K562 (cell line): ENCODE measurements around the gene WDR45B. TPM values are rescaled to one million over a fixed set of nuclear protein-coding genes. Genes with fewer than 3 reads are reported as not detected.

Experiments
- ATAC-seq: fragments of 200-7000 bp; cut with Tn5 transposase; 3 replicates; pipeline ENCODE4 v1.9.1; 2020; ENCODE audit warnings: moderate library complexity
- BruUV-seq: library from RNA; stranded (reverse); fragments of 400-500 nt; replicated peaks from 2 replicates; lab custom pipeline; 2021; lab: Mats Ljungman, UMichigan
- CTCF ChIA-PET: fragments of 300-600 bp; formaldehyde crosslinking; extraction: SDS; loops from one replicate; lab custom pipeline; 2021; ENCODE audit warnings: low intra/inter-chr PET ratio; lab: Yijun Ruan, JAX
- POLR2A ChIA-PET: fragments of 300-600, 350-650 bp; sonication (Branson Sonifier 250); formaldehyde crosslinking; extraction: SDS; loops from one replicate; lab custom pipeline; 2021; ENCODE audit warnings: antibody characterized with exemption, inconsistent platforms; lab: Yijun Ruan, JAX
- DNase-seq, 4 experiments: peaks; one replicate each; pipeline versions ENCODE4 v3.0.0 to v3.0.0-alpha.2; 2011 to 2018; ENCODE audit warnings: low spot score in 3 of 4, mixed read lengths in 3 of 4; ENCODE audit errors: extremely low read depth in 1 of 4
- FAIRE-seq: peaks from 2 replicates; lab custom pipeline; 2011; peaks lifted over from hg19 to GRCh38; lab: Jason Lieb, UNC
- H2AFZ ChIP-seq: 2 replicates; pipeline ENCODE4 v1.6.0; 2011; ENCODE audit warnings: low read depth, low read length, control low read depth, inconsistent platforms
- H3K27ac ChIP-seq: fragments of 200-600 bp; 3 replicates; pipeline ENCODE4 v1.8.0; 2011; ENCODE audit warnings: low read depth, mild to moderate bottlenecking, control low read depth, inconsistent platforms, low read length, moderate library complexity, mixed read lengths; ENCODE audit errors: extremely low read depth
- H3K27me3 ChIP-seq, 2 experiments: fragments of 300-600 bp in 1 of 2; 2 replicates in 1 of 2; 3 replicates in 1 of 2; pipeline versions ENCODE4 v1.6.0 to v1.8.0; 2011; ENCODE audit warnings: inconsistent platforms in 2 of 2, low read length in 2 of 2, mild to moderate bottlenecking in 1 of 2, mixed read lengths in 1 of 2, moderate library complexity in 1 of 2; ENCODE audit not compliant: control insufficient read depth in 2 of 2, insufficient read depth in 2 of 2
- H3K36me3 ChIP-seq: fragments of 300-600 bp; 3 replicates; pipeline ENCODE4 v1.8.0; 2011; ENCODE audit warnings: mild to moderate bottlenecking, low read length, inconsistent platforms; ENCODE audit not compliant: control insufficient read depth, insufficient read depth
- H3K4me1 ChIP-seq, 2 experiments: fragments of 200-600 bp in 1 of 2; replicated peaks in 1 of 2; 2 replicates in 1 of 2; 3 replicates in 1 of 2; pipeline versions ENCODE4 v1.5.1 to v1.8.0; 2011; ENCODE audit warnings: inconsistent platforms in 2 of 2, low read length in 2 of 2, mild to moderate bottlenecking in 1 of 2, mixed read lengths in 1 of 2, moderate library complexity in 1 of 2; ENCODE audit not compliant: control insufficient read depth in 2 of 2, insufficient read depth in 2 of 2
- H3K4me2 ChIP-seq: 2 replicates; pipeline ENCODE4 v1.6.1; 2011; ENCODE audit warnings: low read length, control low read depth, inconsistent platforms, mixed read lengths; ENCODE audit not compliant: insufficient read depth
- H3K4me3 ChIP-seq: fragments of 200-600 bp; sonication (generic), shearing (Covaris generic); 2 replicates; pipeline ENCODE4 v1.5.1; 2016; ENCODE audit warnings: control low read depth, inconsistent platforms
- H3K79me2 ChIP-seq: fragments of 200-600 bp; 3 replicates; pipeline ENCODE4 v1.8.0; 2011; ENCODE audit warnings: low read length, inconsistent platforms; ENCODE audit not compliant: control insufficient read depth, insufficient read depth
- H3K9ac ChIP-seq, 2 experiments: 2 replicates each; pipeline versions ENCODE4 v1.6.0 to v1.6.1; 2011; ENCODE audit warnings: low read depth in 2 of 2, low read length in 2 of 2, control low read depth in 1 of 2, inconsistent platforms in 1 of 2, mild to moderate bottlenecking in 1 of 2, mixed read lengths in 1 of 2; ENCODE audit not compliant: insufficient read depth in 1 of 2
- H3K9me1 ChIP-seq: one replicate; pipeline ENCODE4 v1.6.0; 2011; ENCODE audit warnings: inconsistent platforms, mild to moderate bottlenecking, low read length, moderate library complexity; ENCODE audit not compliant: control insufficient read depth, insufficient read depth
- H3K9me3 ChIP-seq: replicated peaks from 2 replicates; pipeline ENCODE4 v1.5.1; 2011; ENCODE audit warnings: low read depth, low read length, inconsistent platforms; ENCODE audit not compliant: control insufficient read depth, insufficient read depth
- H4K20me1 ChIP-seq: replicated peaks from 2 replicates; pipeline ENCODE4 v1.6.1; 2011; ENCODE audit warnings: low read length, inconsistent platforms, mixed read lengths; ENCODE audit not compliant: control insufficient read depth, insufficient read depth
- FOS ChIP-seq: IDR thresholded peaks from 3 replicates; pipeline ENCODE4 v1.6.1; 2011; ENCODE audit not compliant: insufficient read length; ENCODE audit errors: extremely low read depth
- HOXB6 ChIP-seq: fragments of 250-450 bp; sonication (Bioruptor Pico); IDR thresholded peaks from 2 replicates; pipeline ENCODE4 v1.5.1; 2022; ENCODE audit warnings: mild to moderate bottlenecking, borderline replicate concordance
- MYNN ChIP-seq, 2 experiments: sonication (generic); formaldehyde crosslinking in 1 of 2; IDR thresholded peaks; 2 replicates each; pipeline versions ENCODE4 v1.5.0 to v1.6.1; 2016 to 2020; ENCODE audit warnings: antibody characterized with exemption in 1 of 2, missing genetic modification reagents in 1 of 2
- POLR2AphosphoS5 ChIP-seq: IDR thresholded peaks from 2 replicates; pipeline ENCODE4 v1.6.1; 2011; ENCODE audit warnings: mild to moderate bottlenecking, low read depth, low read length, moderate library complexity; ENCODE audit not compliant: control insufficient read depth, insufficient read depth
- POLR2H ChIP-seq: IDR thresholded peaks from 2 replicates; pipeline ENCODE4 v1.6.1; 2016; ENCODE audit warnings: missing genetic modification characterization, low read depth, mild to moderate bottlenecking, control low read depth, missing compliant biosample characterization, moderate library complexity
- TAF1 ChIP-seq: IDR thresholded peaks from 2 replicates; pipeline ENCODE4 v1.6.1; 2011; ENCODE audit warnings: mild to moderate bottlenecking, low read length, moderate library complexity; ENCODE audit not compliant: insufficient read depth, control insufficient read depth, severe bottlenecking; ENCODE audit errors: extremely low read depth
- ZC3H8 ChIP-seq: fragments of 450-650 bp; IDR thresholded peaks from 2 replicates; pipeline ENCODE4 v1.6.1; 2017
- ZNF184 ChIP-seq: sonication (generic); formaldehyde crosslinking; IDR thresholded peaks from 2 replicates; pipeline ENCODE4 v1.5.0; 2020; ENCODE audit warnings: missing genetic modification reagents
- ZNF316 ChIP-seq: fragments of 450-650 bp; IDR thresholded peaks from 2 replicates; pipeline ENCODE4 v1.6.1; 2016
- ZNF830 ChIP-seq: fragments of 250-450 bp; sonication (Bioruptor Pico); IDR thresholded peaks from 2 replicates; pipeline ENCODE4 v1.5.0; 2021; ENCODE audit warnings: mild to moderate bottlenecking
- WGBS: fragments of 100-300 bp; shearing (Covaris generic); methylation state at CpG from one replicate; pipeline ENCODE4 v1.1.6; 2016; ENCODE audit warnings: low coverage, mixed read lengths; ENCODE audit not compliant: insufficient coverage; ENCODE audit errors: missing lambda C conversion rate; 5-methylcytosine and 5-hydroxymethylcytosine counted together
- in situ Hi-C: fragments of 300-500 bp; cut with MboI; formaldehyde crosslinking; loops from 4 replicates; pipeline ENCODE4 v1.15.0; 2018; ENCODE audit warnings: inconsistent platforms, mixed read lengths
- intact Hi-C: fragments of 100-400 bp; cut with micrococcal nuclease; formaldehyde crosslinking; loops from 2 replicates; pipeline ENCODE4 v1.14.2; 2022
- polyA plus RNA-seq, 8 experiments: library from polyadenylated mRNA; depleted of rRNA in 4 of 8; stranded (reverse) in 5 of 8; unstranded in 3 of 8; fragments of >200 nt; fragmentation: Nextera tagmentation in 2 of 8; fragmentation: Illumina TruSeq in 1 of 8; extraction: Ambion mirVana in 2 of 8; extraction: Trizol in 1 of 8; gene quantifications; 2 replicates each; pipeline versions ENCODE4 v1.2.1 to v1.2.3, GENCODE V29; 2011 to 2014; ENCODE audit warnings: inconsistent platforms in 1 of 8, missing spikeins in 1 of 8
- total RNA-seq, 7 experiments: library from RNA; depleted of rRNA in 6 of 7; stranded (reverse); fragments of >200 nt in 6 of 7; fragmentation: Illumina TruSeq in 2 of 7; extraction: Trizol in 2 of 7; gene quantifications; 2 replicates each; pipeline versions ENCODE4 v1.2.1 to v1.2.3, GENCODE V29; 2011 to 2021; ENCODE audit warnings: low replicate concordance in 1 of 7
- TF ChIP-seq, protein P1 (sequence below): fragments of 450-650 bp; conservative IDR thresholded peaks from 2 replicates; pipeline ENCODE4 v1.6.1; 2016; ENCODE audit warnings: missing genetic modification characterization, low read depth, mild to moderate bottlenecking, control low read depth, missing compliant biosample characterization
- TF ChIP-seq, protein P2 (sequence below): sonication (generic); formaldehyde crosslinking; IDR thresholded peaks from 2 replicates; pipeline ENCODE4 v1.4.0; 2020; ENCODE audit warnings: mild to moderate bottlenecking, missing genetic modification reagents
- TF ChIP-seq, protein P3 (sequence below): conservative IDR thresholded peaks from 2 replicates; pipeline ENCODE4 v1.6.1; 2011; ENCODE audit warnings: low read depth, mild to moderate bottlenecking, low read length; ENCODE audit not compliant: control insufficient read depth
- TF ChIP-seq, protein P4 (sequence below), 2 experiments: fragments of 450-650 bp; IDR thresholded peaks; 2 replicates each; pipeline ENCODE4 v1.6.1; 2016
- TF ChIP-seq, protein P5 (sequence below), 3 experiments: fragments of 200-800 bp in 1 of 3; sonication (Bioruptor generic) in 1 of 3; sonication (generic) in 1 of 3; formaldehyde crosslinking in 1 of 3; IDR thresholded peaks; 2 replicates each; pipeline versions ENCODE4 v1.6.1 to v1.8.0; 2016 to 2022; ENCODE audit warnings: mild to moderate bottlenecking in 2 of 3, missing compliant biosample characterization in 2 of 3, missing genetic modification characterization in 2 of 3, missing genetic modification reagents in 1 of 3

The WDR45B gene
- total and polyA plus RNA-seq, 9 of the 15 experiments (the other 6 are each of a cell fraction or from before 2014, with no cell fraction given), result 0.72 to 74.4 (median 35.9) TPM

DNA sequence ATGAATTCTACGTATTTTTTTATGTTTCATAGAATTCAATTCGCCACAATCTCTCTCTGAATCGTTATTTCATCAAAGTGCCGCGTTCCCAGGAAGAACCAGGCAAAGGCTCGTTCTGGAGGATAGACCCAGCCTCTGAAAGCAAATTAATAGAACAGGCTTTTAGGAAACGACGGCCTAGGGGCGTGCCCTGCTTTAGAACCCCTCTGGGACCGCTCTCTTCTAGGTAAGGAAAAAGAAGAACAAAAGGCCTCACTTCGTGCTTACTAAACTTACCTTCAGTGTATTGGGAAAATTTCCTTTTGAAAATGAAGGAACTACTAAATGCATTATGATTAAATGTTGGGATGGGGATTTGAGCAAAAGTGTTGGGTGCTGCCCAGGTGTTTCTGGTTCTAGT lies 65.5 kb downstream of the WDR45B start:
- Histone ChIP-seq H4K20me1 (no peaks in the 10 kb centered on the region), H3K79me2 (peaks cover 27% of the 10 kb centered on the region), H3K27ac (no peak overlapping the region), H3K9me1 (no peaks in the 10 kb centered on the region), H3K9ac (no peak overlapping the region), H3K27me3 (no peaks in the 10 kb centered on the region), H3K4me2 (no peak overlapping the region), H3K36me3 (peaks cover 76% of the 10 kb centered on the region; the same call in 2 of the 3 replicates), H3K9me3 (no peaks in the 10 kb centered on the region), H2AFZ (no peak overlapping the region), H3K4me1 (peaks cover 0 to 10% of the 10 kb centered on the region in 2 experiments; a peak in 1 of 5 replicates), H3K4me3 (no peak overlapping the region)
- ATAC-seq, result no peak
- CTCF ChIA-PET, result no interaction called here
- FAIRE-seq, result no peak
- DNase-seq, result no peak
- no TSS peak for BruUV-seq
- POLR2A ChIA-PET, result no interaction called here
- 93% methylated on average over 11 of the region's 11 CpGs for WGBS
- in situ Hi-C loops (no loop called here), intact Hi-C loops (no loop called here)
- TF ChIP-seq TAF1 (no peak), HOXB6 (CRISPR knock-in tag) (no peak), POLR2AphosphoS5 (no peak), ZNF316 (no peak), ZNF184 (CRISPR knock-in tag) (no peak), MYNN (IDR thresholded peaks at IDR 0.05) (no peak), MYNN (CRISPR knock-in tag; IDR thresholded peaks at IDR 0.05) (no peak), ZC3H8 (no peak), ZNF830 (CRISPR knock-in tag) (no peak), FOS (no peak), POLR2H (no peak)
- TF ChIP-seq, protein P1, sequence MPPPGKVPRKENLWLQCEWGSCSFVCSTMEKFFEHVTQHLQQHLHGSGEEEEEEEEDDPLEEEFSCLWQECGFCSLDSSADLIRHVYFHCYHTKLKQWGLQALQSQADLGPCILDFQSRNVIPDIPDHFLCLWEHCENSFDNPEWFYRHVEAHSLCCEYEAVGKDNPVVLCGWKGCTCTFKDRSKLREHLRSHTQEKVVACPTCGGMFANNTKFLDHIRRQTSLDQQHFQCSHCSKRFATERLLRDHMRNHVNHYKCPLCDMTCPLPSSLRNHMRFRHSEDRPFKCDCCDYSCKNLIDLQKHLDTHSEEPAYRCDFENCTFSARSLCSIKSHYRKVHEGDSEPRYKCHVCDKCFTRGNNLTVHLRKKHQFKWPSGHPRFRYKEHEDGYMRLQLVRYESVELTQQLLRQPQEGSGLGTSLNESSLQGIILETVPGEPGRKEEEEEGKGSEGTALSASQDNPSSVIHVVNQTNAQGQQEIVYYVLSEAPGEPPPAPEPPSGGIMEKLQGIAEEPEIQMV (tag), result no peak
- TF ChIP-seq, protein P2, sequence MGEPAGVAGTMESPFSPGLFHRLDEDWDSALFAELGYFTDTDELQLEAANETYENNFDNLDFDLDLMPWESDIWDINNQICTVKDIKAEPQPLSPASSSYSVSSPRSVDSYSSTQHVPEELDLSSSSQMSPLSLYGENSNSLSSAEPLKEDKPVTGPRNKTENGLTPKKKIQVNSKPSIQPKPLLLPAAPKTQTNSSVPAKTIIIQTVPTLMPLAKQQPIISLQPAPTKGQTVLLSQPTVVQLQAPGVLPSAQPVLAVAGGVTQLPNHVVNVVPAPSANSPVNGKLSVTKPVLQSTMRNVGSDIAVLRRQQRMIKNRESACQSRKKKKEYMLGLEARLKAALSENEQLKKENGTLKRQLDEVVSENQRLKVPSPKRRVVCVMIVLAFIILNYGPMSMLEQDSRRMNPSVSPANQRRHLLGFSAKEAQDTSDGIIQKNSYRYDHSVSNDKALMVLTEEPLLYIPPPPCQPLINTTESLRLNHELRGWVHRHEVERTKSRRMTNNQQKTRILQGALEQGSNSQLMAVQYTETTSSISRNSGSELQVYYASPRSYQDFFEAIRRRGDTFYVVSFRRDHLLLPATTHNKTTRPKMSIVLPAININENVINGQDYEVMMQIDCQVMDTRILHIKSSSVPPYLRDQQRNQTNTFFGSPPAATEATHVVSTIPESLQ (CRISPR knock-in tag), result no peak
- TF ChIP-seq, protein P3, sequence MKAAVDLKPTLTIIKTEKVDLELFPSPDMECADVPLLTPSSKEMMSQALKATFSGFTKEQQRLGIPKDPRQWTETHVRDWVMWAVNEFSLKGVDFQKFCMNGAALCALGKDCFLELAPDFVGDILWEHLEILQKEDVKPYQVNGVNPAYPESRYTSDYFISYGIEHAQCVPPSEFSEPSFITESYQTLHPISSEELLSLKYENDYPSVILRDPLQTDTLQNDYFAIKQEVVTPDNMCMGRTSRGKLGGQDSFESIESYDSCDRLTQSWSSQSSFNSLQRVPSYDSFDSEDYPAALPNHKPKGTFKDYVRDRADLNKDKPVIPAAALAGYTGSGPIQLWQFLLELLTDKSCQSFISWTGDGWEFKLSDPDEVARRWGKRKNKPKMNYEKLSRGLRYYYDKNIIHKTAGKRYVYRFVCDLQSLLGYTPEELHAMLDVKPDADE, result no peak
- TF ChIP-seq, protein P4, sequence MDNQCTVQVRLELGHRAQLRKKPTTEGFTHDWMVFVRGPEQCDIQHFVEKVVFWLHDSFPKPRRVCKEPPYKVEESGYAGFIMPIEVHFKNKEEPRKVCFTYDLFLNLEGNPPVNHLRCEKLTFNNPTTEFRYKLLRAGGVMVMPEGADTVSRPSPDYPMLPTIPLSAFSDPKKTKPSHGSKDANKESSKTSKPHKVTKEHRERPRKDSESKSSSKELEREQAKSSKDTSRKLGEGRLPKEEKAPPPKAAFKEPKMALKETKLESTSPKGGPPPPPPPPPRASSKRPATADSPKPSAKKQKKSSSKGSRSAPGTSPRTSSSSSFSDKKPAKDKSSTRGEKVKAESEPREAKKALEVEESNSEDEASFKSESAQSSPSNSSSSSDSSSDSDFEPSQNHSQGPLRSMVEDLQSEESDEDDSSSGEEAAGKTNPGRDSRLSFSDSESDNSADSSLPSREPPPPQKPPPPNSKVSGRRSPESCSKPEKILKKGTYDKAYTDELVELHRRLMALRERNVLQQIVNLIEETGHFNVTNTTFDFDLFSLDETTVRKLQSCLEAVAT (IDR thresholded peaks at IDR 0.05), result no peak
- TF ChIP-seq, protein P5, sequence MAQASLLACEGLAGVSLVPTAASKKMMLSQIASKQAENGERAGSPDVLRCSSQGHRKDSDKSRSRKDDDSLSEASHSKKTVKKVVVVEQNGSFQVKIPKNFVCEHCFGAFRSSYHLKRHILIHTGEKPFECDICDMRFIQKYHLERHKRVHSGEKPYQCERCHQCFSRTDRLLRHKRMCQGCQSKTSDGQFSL (CRISPR knock-in tag; IDR thresholded peaks at IDR 0.05), result no peak
- TF ChIP-seq, protein P5 (tag; IDR thresholded peaks at IDR 0.05), result no peak
